ENCODE data around the gene PEX7. TPM values are rescaled to one million over a fixed set of nuclear protein-coding genes. Genes with fewer than 3 reads are reported as not detected.
"Not testable (repeated sequence)": the region's sequence is repeated elsewhere in the genome, so short reads cannot be mapped to it uniquely, and the experiment has no call there.

PEX7 gene
- polyA plus RNA-seq, 3 donors, result 9.9 to 14.1 (median 12.6) TPM

DNA sequence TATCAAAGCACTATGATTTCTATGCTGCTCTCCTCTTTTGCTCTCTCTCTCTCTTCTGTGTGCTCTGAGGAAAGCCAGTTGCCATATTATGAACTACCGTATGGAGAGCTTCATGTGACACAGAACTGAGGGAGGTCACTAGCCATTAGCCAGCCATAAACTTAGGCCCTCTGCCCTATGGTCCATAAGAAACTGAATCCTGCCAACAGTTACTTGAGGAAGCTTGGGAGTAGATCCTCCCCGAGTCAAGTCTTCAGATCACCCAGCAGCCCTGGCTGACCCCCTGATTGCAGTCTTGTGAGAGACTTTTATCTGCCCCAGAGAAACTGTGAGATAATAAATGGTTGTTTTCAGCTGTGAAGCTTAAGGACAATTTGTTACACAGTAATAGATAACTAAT, 5.7 kb upstream of the PEX7 start:
- DNase-seq (ENCODE audit: extremely low read depth in 1 of 11, low read depth in 9 of 11, low spot score in 4 of 11), result no peak

DNA sequence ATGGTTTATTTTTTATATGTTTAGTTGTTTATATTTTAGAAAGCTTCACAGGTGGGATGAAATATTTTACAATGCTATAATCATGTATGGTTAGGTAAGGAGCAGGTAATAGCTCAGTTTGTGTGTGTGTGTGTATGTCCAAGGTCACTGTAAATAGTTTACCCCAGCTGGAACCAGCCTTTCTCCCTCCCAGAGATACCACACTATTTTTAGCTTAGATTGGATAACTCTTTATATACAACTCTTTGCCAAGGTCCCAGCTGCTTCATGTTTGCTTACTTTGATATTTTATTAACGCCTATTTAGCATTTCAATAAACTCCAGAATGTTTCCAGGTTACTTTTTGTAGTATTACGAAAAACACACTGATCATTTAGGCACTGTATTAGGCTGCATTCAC, 1.8 kb upstream of the PEX7 start:
- DNase-seq (ENCODE audit: extremely low read depth in 1 of 11, low read depth in 9 of 11, low spot score in 4 of 11), result no peak

DNA sequence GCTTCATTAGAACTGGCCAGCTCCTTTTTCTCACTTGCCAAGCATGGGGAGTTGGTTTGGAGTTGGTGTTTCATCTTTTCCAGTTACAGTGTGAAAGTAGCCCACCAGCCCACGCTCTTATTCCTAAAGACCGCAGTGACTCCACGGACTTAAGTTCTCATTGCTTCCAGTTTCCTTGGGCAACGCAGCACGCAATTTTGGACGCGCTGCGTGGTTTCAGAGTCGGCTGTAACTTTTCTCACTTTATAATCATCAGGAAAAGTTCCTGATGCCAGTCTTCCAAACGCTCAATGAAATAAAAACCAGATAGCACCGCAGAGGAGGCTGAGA, 381 bp upstream of the PEX7 start:
- peak in 4 of 11 donors; percentile 23 to 34 (median 30) for DNase-seq (ENCODE audit: extremely low read depth in 1 of 11, low read depth in 9 of 11, low spot score in 4 of 11)

DNA sequence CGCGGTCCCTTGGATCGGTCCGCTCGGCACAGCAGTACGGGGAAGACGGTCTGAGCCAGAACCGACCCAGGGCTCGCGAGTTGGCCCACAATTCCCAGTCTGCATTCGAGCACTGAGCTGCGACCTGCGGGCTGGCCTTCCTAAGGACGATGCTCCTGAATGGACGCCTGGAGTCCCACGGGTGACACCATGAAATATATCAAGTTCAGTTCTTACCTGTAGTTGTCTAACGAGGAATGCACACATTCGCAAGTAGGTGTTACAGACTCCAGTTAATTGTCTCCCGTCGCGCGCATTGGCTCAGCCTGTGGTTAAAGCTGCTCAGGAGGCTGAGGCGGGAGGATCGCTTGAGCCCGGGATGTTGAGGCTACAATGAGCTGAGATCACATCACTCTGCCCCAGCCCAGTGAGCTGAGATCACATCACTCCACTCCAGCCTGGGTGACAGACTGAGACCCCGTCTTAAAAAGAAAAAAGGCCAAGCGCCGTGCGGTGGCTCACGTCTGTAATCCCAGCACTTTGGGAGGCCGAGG, 802 bp downstream of the PEX7 start:
- DNase-seq (ENCODE audit: extremely low read depth in 1 of 11, low read depth in 9 of 11, low spot score in 4 of 11), result peak in 2 of 11 donors; percentile 7 to 11

DNA sequence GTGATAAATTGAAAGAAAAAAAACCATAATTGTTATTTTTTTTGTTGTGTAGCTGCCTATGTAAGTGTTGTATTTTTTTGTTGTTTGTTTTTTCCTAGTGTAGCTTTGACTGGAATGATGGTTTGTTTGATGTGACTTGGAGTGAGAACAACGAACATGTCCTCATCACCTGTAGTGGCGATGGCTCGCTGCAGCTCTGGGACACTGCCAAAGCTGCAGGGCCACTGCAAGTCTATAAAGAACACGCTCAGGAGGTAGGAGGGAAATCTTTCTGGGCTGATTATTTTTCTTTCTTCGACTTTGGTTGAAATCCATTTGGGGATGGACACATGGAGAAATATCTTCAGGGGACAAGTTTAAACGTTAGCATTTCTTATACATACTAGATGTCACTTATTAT, 3.8 kb downstream of the PEX7 start:
- no peak for DNase-seq (ENCODE audit: extremely low read depth in 1 of 11, low read depth in 9 of 11, low spot score in 4 of 11)

DNA sequence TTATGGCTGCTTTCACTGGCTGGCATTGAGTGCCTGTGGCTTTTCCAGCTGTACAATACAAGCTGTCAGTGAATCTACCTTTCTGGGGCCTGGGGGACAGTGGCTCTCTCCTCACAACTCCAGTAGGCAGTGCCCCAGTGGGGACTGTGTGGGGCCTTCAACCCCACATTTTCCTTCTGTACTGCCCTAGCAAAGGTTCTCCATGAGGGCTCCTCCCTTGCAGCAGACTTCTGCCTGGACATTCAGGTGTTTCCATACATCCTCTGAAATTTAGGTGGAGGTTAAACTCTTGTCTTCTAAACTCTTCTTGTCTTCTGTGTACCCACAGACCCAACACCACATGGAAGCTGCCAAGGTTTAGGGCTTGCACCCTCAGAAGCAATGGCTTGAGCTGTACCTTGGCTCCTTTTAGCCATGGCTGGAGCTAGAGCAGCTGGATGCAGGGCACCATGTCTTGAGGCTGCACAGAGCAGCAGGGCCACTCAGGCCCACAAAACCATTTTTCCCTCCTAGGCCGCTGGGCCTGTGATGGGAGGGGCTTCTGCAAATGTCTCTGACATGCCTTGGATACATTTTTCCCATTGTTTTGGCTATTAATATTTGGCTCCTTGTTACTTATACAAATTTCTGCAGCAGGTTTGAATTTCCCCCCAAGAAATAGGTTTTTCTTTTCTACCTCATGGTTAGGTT, 9.6 kb downstream of the PEX7 start:
- no peak for DNase-seq (ENCODE audit: extremely low read depth in 1 of 11, low read depth in 9 of 11, low spot score in 4 of 11)

DNA sequence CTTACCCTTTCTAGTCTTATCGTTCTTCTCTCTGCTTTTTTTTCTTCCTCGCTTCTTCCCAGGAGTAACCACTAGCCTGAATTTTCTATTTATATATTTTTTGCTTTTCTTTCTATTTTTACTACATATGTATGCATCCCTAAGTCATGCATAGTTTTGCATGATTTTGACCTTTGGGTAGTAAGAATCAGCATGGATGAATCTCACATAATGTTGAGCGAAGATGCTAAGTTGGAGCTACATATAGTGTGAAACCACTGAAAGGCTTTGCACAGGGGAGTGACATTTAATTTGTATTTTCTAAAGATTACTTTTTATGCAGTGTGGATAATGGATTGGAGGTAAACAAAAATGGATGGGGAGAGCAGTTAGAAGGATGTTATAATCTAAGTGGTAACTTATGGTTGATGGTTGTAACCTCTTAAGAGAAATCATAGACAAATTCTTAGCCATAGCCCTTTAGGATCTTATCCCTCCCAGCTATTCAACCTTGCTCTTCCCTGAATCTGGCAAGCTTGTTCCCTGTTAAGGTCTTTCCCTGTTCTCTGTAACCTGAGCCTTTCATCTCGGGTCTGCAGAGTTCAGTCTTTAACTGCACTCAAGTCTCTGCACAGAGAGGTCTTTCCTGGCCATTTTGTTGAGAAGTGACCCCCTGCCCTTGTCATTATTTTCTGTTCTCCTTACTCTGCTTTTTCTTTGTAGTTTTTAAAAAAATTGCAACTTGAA, 18.0 kb downstream of the PEX7 start:
- no peak for DNase-seq (ENCODE audit: extremely low read depth in 1 of 11, low read depth in 9 of 11, low spot score in 4 of 11)

DNA sequence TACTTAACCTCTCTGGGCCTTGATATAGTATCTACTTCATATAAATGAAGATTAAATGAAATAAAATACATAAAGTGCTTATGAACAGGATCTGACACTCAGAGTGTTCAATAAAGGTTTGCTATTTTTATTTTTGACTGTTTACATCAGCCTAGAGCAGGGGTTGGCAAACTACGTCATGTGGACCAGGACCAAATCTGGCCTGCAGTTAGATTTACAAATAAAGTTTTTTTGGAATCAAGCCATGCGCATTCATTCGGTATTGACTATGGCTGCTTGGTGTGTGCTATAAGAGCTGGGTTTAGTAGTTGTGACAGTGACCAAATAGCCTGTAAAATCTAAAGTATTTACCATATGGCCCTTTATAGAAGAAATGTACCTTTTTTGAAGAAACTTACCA, 20.8 kb downstream of the PEX7 start:
- DNase-seq (ENCODE audit: extremely low read depth in 1 of 11, low read depth in 9 of 11, low spot score in 4 of 11), result no peak

DNA sequence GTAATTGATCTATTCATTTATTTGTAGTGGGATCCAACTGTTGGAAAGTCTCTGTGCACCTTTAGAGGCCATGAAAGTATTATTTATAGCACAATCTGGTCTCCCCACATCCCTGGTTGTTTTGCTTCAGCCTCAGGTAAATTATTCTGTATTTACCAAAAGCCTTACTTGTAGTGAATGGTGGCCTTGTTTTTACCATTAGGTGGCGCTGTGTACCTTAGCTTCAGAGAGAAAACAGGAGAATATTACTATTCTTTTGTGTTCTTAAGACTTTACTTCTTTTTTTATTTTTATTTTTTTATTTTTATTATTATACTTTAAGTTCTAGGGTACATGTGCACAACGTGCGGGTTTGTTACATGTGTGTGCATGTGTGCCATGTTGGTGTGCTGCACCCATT, 23.7 kb downstream of the PEX7 start:
- peak in 9 of 11 donors; percentile 6 to 37 (median 22) for DNase-seq (ENCODE audit: extremely low read depth in 1 of 11, low read depth in 9 of 11, low spot score in 4 of 11)

DNA sequence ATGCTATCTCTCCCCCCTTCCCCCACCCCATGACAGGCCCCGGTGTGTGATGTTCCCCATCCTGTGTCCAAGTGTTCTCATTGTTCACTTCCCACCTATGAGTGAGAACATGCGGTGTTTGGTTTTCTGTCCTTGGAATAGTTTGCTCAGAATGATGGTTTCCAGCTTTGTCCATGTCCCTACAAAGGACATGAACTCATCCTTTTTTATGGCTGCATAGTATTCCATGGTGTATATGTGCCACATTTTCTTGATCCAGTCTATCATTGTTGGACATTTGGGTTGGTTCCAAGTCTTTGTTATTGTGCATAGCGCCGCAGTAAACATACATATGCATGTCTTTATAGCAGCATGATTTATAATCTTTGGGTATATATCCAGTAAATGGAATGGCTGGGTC, 24.1 kb downstream of the PEX7 start:
- not testable (repeated sequence) for DNase-seq (ENCODE audit: extremely low read depth in 1 of 11, low read depth in 9 of 11, low spot score in 4 of 11)

DNA sequence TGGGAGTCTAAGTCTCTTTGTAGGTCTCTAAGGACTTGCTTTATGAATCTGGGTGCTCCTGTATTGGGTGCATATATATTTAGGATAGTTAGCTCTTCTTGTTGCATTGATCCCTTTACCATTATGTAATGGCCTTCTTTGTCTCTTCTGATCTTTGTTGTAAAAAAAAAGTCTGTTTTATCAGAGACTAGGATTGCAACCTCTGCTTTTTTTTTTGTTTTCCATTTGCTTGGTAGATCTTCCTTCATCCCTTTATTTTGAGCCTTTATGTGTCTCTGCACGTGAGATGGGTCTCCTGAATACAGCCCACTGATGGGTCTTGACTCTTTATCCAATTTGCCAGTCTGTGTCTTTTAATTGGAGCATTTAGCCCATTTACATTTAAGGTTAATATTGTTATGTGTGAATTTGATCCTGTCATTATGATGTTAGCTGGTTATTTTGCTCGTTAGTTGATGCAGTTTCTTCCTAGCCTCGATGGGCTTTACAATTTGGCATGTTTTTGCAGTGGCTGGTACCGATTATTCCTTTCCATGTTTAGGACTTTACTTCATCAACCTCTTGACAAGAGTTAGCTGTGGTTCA, 27.7 kb downstream of the PEX7 start:
- not testable (repeated sequence) for DNase-seq (ENCODE audit: extremely low read depth in 1 of 11, low read depth in 9 of 11, low spot score in 4 of 11)

DNA sequence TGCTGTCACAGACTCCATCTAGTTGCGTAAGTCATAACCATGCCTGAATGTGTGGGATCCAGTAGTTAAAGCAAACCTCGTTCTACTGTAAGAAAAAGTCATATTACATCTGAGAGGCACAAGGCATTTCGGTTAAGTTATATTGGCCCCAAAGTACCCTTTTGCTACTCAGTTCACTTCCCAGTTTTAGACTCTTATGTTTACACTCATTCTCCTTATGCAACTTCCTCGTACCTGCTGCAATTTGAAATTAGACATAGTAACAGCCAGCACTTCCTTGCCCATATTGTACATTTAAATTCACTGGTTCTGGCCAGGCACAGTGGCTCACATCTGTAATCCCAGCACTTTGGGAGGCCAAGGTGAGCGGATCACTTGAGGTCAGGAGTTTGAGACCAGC, 37.0 kb downstream of the PEX7 start:
- DNase-seq (ENCODE audit: extremely low read depth in 1 of 11, low read depth in 9 of 11, low spot score in 4 of 11), result no peak

DNA sequence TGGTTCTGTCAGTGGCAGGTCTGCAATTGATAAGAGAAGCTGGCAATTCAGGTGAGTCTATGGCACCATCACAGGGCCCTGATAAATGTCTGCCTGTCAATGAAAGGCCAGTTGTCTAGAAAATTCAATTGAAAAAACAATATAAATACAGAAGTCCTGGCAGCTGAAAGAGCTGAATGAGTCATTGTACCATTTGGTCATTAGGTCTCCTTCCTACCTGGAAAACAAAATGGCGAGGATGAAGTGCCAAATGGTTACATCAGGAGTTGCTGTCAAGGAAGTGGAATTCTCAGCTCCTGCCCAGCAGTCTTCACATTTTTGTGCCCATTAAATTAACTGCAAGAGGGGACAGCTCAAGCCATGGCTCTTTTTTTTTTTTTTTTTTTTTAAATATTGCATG, 37.7 kb downstream of the PEX7 start:
- no peak for DNase-seq (ENCODE audit: extremely low read depth in 1 of 11, low read depth in 9 of 11, low spot score in 4 of 11)

DNA sequence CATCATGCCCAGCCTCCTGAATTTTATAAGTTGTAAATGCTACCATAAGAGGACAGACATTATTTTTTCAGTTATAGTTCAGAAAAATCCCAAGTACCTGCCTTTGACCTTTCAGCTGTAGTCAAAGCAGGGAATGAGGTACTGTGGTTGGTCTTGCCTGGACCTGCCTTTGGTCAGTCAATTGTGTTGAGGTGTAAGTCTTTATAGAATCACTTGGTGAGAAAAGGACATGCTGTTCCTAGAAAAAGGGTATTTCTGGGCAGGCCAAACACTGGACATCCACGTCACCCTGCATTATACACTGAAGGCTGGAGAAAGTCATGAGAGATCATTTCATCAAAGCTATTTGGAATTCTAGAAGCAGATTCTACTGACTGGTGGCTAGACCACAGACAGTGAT, 40.3 kb downstream of the PEX7 start:
- no peak for DNase-seq (ENCODE audit: extremely low read depth in 1 of 11, low read depth in 9 of 11, low spot score in 4 of 11)

DNA sequence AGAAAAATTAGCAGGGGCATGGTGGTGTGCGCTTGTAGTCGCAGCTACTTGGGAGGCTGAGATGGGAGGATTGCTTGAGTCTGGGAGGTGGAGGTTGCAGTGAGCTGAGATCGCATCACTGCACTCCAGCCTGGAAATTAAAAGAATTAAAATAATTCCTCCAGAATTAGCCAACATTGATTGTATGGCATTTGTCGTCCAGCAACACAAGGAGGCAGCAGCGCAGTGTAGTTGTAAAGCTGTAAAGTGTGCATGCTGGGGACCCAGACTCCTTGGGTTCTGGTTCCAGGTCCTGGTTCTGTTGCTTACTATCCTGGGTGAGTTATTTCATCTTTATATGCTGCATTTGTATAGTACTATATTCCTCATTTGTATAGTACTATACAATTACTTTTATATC, 41.4 kb downstream of the PEX7 start:
- DNase-seq (ENCODE audit: extremely low read depth in 1 of 11, low read depth in 9 of 11, low spot score in 4 of 11), result no peak

DNA sequence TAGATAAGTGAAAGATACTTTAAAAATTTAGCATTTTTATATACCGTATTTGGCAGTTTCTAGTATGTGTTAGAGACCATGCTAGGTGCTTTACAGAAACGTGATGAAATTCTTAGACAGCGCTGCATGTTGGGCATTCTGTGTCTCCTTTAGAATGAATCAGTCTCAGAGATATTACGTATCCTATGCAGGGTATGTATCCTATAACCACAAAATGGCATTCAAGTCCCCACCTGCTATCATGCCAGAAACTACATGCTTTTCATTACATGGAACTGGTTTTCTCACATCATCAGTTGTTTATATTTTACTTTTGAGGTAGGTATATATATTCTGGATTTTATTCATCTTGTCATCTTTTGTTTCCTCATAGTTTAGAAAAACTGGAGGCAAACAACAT, 42.3 kb downstream of the PEX7 start:
- DNase-seq (ENCODE audit: extremely low read depth in 1 of 11, low read depth in 9 of 11, low spot score in 4 of 11), result no peak

DNA sequence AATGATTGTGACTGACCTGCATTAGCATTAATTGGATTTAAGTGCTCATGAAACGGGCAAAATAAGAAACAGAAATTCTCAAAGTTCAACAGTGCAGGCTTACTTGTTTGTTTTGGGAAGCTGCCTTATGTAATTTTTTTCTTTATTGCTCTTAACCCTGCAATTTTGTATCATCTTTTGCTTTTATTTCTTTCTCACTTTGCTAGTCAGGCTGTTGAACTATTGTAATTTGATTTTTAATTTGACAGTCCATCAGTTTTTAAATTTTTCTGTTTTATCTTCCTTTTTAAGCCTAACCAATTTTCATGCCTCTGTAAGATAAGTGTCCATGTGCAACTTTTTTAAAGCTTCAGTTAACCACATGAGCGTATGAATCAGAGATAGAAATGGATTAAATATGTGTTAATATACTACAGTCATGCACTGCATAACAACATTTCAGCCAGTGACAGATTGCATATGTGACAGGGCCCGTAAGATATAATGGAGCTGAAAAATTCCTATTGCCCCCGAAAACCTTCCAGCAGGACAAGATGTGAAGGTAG, 44.6 kb downstream of the PEX7 start:
- DNase-seq (ENCODE audit: extremely low read depth in 1 of 11, low read depth in 9 of 11, low spot score in 4 of 11), result no peak

DNA sequence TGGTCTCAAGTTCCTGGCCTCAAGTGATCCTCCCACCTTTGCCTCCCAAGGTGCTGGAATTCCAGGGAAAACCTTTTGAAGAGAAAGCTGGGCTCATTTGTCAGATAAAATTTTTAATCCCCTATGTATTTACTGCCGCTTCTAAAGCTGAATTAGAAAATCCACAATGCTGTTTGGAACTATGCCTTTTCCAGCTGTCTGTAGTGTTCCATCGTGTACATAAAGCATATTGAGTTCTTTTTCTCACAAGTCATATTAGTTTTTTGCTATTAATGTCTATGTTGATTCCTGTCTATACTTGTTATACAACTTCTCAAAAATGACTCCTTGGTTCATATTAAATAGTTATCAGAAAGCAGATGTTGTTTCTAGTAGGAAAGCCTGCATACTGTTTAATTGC, 47.1 kb downstream of the PEX7 start:
- DNase-seq (ENCODE audit: extremely low read depth in 1 of 11, low read depth in 9 of 11, low spot score in 4 of 11), result no peak

DNA sequence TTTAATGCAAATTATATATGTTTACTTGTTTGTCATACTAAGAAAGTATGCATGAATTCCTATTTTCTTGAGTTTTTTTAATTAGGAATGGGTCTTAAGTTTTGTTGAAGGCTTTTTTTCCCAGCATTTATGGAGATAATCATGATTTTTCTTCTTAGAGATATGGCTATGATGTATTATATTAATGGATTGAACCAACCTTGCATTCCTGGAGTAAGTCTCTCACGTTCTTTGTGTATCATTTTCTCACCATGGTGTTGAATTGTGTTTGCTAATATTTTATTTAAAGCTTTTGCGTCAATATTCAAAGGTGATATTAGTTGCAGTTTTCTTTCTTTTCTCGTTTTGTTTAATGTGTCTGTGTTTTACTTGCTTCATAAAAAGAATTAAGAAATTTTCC, 51.4 kb downstream of the PEX7 start:
- peak in 2 of 11 donors; percentile 6 to 7 for DNase-seq (ENCODE audit: extremely low read depth in 1 of 11, low read depth in 9 of 11, low spot score in 4 of 11)

DNA sequence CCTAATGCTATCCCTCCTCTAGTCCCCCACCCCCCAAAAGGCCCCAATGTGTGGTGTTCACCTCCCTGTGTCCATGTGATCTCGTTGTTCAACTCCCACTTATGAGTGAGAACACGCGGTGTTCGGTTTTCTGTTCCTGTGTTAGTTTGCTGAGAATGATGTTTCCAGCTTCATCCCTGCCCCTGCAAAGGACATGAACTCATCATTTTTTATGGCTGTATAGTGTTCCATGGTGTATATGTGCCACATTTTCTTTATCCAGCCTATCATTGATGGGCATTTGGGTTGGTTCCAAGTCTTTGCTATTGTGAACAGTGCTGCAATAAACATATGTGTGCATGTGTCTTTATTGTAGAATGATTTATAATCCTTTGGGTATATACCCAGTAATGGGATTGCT, 54.1 kb downstream of the PEX7 start:
- DNase-seq (ENCODE audit: extremely low read depth in 1 of 11, low read depth in 9 of 11, low spot score in 4 of 11), result not testable (repeated sequence)

Measured in renal cortex interstitium (tissue), 11 donors.